HL-60 (cell line): ENCODE data around the gene PARVB.

ENCODE experiments used
- DNase-seq, 2 experiments: peaks; one replicate each; pipeline ENCODE4 v3.0.0-alpha.2; 2010 to 2020; ENCODE audit warnings: low read depth in 1 of 2, low spot score in 1 of 2
- H3K27ac ChIP-seq: fragments of 250-450 bp; sonication (Bioruptor Pico); replicated peaks from 2 replicates; pipeline ENCODE4 v1.5.1; 2020; ENCODE audit warnings: mild to moderate bottlenecking, moderate library complexity
- H3K27me3 ChIP-seq: fragments of 250-450 bp; sonication (Bioruptor Pico); 2 replicates; pipeline ENCODE4 v1.5.1; 2021; ENCODE audit warnings: mild to moderate bottlenecking, moderate library complexity; ENCODE audit not compliant: insufficient read depth, poor library complexity, severe bottlenecking
- H3K4me3 ChIP-seq: replicated peaks from 2 replicates; pipeline ENCODE4 v1.5.1; 2011; ENCODE audit warnings: mild to moderate bottlenecking, control low read depth, low read length; ENCODE audit not compliant: insufficient read depth
- GABPA ChIP-seq: IDR thresholded peaks from 2 replicates; pipeline ENCODE4 v1.6.1; 2012; ENCODE audit warnings: low read depth
- POLR2AphosphoS5 ChIP-seq: IDR thresholded peaks from 2 replicates; pipeline ENCODE4 v1.6.1; 2012; ENCODE audit warnings: low read depth
- SPI1 ChIP-seq: IDR thresholded peaks from 2 replicates; pipeline ENCODE4 v1.6.1; 2012; ENCODE audit warnings: low read depth, mild to moderate bottlenecking, borderline replicate concordance
- TF ChIP-seq, protein P1 (sequence below): IDR thresholded peaks from one replicate; pipeline ENCODE4 v1.5.1; 2011; ENCODE audit warnings: low read length, control low read depth, inconsistent platforms; ENCODE audit not compliant: insufficient read depth
- TF ChIP-seq, protein P2 (sequence below): IDR thresholded peaks from 2 replicates; pipeline ENCODE4 v1.6.1; 2012; ENCODE audit warnings: low read depth; ENCODE audit not compliant: insufficient replicate concordance

The PARVB gene

DNA sequence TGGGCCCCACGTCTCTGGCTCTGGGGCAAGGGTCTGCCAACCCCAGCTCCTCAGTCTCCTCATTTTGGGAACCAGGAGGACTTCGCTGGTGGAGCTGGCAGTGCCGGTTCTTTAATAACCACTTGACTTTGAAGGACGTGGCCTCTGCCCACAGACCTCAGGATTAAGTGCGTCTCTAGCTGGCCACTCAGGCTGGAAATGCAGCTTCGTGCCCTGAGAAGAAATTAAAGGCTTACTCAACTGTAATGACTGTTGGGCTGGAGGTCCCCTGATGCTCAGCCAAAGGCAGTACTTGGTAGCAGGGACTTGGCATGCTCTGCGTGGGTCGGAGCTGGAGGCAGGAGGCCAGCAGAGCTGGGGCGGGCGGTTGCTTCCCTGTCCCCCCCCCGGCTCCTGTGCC, 139.9 kb downstream of the PARVB start:
- Histone ChIP-seq H3K4me3 (no peak overlapping the region), H3K27me3 (no peaks in the 10 kb centered on the region), H3K27ac (no peak overlapping the region)
- no peak for DNase-seq
- TF ChIP-seq GABPA, result no peak
- TF ChIP-seq POLR2AphosphoS5, result no peak
- TF ChIP-seq SPI1, result no peak
- TF ChIP-seq, protein P1, sequence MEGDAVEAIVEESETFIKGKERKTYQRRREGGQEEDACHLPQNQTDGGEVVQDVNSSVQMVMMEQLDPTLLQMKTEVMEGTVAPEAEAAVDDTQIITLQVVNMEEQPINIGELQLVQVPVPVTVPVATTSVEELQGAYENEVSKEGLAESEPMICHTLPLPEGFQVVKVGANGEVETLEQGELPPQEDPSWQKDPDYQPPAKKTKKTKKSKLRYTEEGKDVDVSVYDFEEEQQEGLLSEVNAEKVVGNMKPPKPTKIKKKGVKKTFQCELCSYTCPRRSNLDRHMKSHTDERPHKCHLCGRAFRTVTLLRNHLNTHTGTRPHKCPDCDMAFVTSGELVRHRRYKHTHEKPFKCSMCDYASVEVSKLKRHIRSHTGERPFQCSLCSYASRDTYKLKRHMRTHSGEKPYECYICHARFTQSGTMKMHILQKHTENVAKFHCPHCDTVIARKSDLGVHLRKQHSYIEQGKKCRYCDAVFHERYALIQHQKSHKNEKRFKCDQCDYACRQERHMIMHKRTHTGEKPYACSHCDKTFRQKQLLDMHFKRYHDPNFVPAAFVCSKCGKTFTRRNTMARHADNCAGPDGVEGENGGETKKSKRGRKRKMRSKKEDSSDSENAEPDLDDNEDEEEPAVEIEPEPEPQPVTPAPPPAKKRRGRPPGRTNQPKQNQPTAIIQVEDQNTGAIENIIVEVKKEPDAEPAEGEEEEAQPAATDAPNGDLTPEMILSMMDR, result no peak
- TF ChIP-seq, protein P2, sequence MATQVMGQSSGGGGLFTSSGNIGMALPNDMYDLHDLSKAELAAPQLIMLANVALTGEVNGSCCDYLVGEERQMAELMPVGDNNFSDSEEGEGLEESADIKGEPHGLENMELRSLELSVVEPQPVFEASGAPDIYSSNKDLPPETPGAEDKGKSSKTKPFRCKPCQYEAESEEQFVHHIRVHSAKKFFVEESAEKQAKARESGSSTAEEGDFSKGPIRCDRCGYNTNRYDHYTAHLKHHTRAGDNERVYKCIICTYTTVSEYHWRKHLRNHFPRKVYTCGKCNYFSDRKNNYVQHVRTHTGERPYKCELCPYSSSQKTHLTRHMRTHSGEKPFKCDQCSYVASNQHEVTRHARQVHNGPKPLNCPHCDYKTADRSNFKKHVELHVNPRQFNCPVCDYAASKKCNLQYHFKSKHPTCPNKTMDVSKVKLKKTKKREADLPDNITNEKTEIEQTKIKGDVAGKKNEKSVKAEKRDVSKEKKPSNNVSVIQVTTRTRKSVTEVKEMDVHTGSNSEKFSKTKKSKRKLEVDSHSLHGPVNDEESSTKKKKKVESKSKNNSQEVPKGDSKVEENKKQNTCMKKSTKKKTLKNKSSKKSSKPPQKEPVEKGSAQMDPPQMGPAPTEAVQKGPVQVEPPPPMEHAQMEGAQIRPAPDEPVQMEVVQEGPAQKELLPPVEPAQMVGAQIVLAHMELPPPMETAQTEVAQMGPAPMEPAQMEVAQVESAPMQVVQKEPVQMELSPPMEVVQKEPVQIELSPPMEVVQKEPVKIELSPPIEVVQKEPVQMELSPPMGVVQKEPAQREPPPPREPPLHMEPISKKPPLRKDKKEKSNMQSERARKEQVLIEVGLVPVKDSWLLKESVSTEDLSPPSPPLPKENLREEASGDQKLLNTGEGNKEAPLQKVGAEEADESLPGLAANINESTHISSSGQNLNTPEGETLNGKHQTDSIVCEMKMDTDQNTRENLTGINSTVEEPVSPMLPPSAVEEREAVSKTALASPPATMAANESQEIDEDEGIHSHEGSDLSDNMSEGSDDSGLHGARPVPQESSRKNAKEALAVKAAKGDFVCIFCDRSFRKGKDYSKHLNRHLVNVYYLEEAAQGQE, result no peak

DNA sequence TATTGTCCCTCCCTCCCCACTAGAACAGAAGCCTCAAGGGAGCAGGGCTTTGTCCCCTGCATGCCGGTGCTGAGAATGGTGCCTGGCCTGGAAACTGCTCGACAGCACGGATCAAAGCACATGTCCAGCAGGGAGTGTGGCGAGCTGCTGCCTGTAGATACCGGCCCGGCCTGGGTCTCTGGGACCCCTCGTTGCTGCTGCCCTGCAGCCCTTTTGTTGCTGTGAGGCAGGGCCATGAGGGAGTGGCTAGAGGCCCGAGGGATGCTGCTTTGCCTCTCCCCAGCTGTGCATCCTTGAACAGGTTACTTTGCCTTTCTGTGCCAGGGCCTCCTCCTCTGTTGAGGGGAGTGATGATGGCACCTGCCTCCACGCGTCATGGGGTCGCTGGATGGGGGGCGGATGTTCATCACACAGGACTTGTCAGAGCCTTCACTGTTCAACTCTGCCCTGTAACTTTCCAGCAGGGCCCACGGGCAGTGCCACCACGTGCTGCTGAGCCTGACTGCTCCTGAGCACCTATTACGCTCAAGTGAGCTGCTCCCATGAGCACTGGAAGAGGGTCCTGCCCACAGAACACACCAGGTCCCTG, 141.3 kb downstream of the PARVB start:
- H3K27me3 ChIP-seq, result no peaks in the 10 kb centered on the region
- TF ChIP-seq SPI1 (no peak), GABPA (no peak), POLR2AphosphoS5 (no peak)
- TF ChIP-seq, protein P2, result no peak
- TF ChIP-seq, protein P1, result no peak
- H3K27ac ChIP-seq, result no peak overlapping the region
- H3K4me3 ChIP-seq, result no peak overlapping the region
- DNase-seq, result no peak

DNA sequence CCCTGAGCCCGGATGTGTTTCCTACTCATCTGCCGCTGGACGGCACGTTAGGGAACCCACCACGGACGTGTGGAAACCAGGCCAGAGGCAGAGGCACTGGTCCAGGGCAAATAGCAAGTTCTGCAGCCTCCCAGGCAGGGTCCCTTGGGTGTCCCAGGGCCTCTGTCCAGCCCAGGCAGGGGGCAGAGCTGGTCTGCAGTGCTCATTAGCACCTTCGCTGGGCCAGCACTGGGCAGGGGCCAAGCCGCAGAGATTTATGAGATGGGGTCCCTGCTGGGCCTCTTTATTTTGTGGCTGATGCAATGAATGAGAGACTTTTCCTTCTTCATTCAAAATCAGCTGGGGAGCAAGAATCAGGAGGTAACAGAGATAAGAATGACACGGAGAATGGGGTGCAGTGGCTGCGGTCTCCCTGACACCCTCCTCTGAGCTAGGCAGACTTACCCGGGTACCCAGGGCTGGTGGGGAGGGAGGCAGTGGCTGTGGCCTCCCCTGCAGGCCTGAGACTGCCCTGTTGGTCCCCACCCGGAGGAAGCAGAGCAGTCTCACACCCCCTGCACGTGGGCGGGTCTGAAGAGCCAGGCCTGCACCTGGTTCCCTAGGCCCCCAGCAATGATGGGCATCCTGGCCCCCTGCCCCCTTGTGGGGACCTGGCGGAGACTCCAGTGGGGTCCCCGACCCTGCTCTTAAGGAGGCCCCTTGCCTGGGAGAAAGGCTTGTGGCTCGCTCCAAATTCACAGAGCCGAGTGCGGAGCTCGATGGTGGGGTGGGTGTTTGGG, 142.6 kb downstream of the PARVB start:
- TF ChIP-seq GABPA (no peak), SPI1 (no peak), POLR2AphosphoS5 (no peak)
- TF ChIP-seq, protein P2, result no peak
- TF ChIP-seq, protein P1, result no peak
- H3K27ac ChIP-seq, result no peak overlapping the region
- H3K4me3 ChIP-seq, result no peak overlapping the region

More for the DNA sequence above, 142.6 kb downstream of the PARVB start:
- no peak for DNase-seq
- H3K27me3 ChIP-seq, result no peaks in the 10 kb centered on the region
